Measurements from ENCODE around the gene HHAT. TPM values are rescaled to one million over a fixed set of nuclear protein-coding genes. Genes with fewer than 3 reads are reported as not detected.
A peak's percentile ranks its signal among the peaks of the same experiment; 100 is the strongest.

HHAT gene
- total and polyA plus RNA-seq, 2 of the 4 experiments (the other 2 are of a cell fraction), result 1.7 to 2.5 TPM

DNA sequence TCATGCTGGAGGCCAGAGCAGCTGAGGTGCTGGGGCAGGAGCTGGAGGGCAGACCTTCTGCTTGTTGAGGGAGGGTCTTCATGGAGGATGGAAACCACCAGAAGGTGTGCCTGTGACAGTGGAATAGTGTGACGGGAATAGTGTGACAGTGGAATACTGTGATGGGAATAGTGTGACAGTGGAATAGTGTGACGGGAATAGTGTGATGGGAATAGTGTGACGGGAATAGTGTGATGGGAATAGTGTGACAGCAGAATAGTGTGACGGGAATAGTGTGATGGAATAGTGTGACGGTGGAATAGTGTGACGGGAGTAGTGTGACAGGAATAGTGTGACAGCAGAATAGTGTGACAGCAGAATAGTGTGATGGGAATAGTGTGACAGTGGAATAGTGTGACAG lies 325.1 kb downstream of the HHAT start:
- TF ChIP-seq POLR2A (IDR thresholded peaks at IDR 0.05; ENCODE audit: low read depth, low read length) (no peak), MAZ (IDR thresholded peaks at IDR 0.05; ENCODE audit: borderline replicate concordance, low read depth, low read length) (no peak), RCOR1 (IDR thresholded peaks at IDR 0.05; ENCODE audit: insufficient replicate concordance, low read length) (no peak), MAFK (IDR thresholded peaks at IDR 0.05; ENCODE audit: low read depth, low read length) (no peak)
- Histone ChIP-seq H2AK5ac (ENCODE audit: low read depth, low read length) (no peak overlapping the region), H2BK120ac (ENCODE audit: low read depth, low read length) (no peak overlapping the region), H2AFZ (replicated peaks; ENCODE audit: low read length, poor library complexity) (no peak overlapping the region), H3K14ac (replicated peaks; ENCODE audit: low read depth, low read length) (no peak overlapping the region), H3K4me3 (ENCODE audit: insufficient read depth, low read depth, low read length) (no peak overlapping the region), H3K9ac (ENCODE audit: low read depth, low read length) (no peak overlapping the region), H2BK5ac (ENCODE audit: low read depth, low read length, poor library complexity, severe bottlenecking) (no peak overlapping the region), H3K9me3 (ENCODE audit: control insufficient read depth, insufficient read depth, low read length) (no peaks in the 10 kb centered on the region), H3K9me1 (ENCODE audit: insufficient read depth, low read length) (no peaks in the 10 kb centered on the region), H4K20me1 (ENCODE audit: insufficient read depth, low read length) (no peaks in the 10 kb centered on the region), H3K4ac (ENCODE audit: low read depth, low read length) (no peak overlapping the region), H4K5ac (ENCODE audit: low read depth, low read length) (no peak overlapping the region), H2BK20ac (ENCODE audit: low read depth, low read length) (no peak overlapping the region), H3K27me3 (ENCODE audit: control insufficient read depth, insufficient read depth, low read length) (no peaks in the 10 kb centered on the region), H3K4me1 (ENCODE audit: control insufficient read depth, insufficient read depth, low read length) (no peaks in the 10 kb centered on the region; the same call in 1 of the 2 replicates), H4K8ac (ENCODE audit: low read depth in 2 of 2, low read length in 2 of 2) (no peak overlapping the region), H3K36me3 (ENCODE audit: control insufficient read depth, insufficient read depth, low read length) (no peaks in the 10 kb centered on the region), H2AK9ac (replicated peaks; ENCODE audit: low read depth, low read length, poor library complexity) (no peak overlapping the region), H3K23ac (ENCODE audit: low read depth, low read length) (no peak overlapping the region), H3K79me1 (ENCODE audit: low read depth in 1 of 2, low read length in 2 of 2) (no peaks in the 10 kb centered on the region), H2BK15ac (ENCODE audit: low read depth, low read length) (no peak overlapping the region), H3K18ac (ENCODE audit: low read depth, low read length) (no peak overlapping the region), H3K4me2 (ENCODE audit: low read depth, low read length) (no peak overlapping the region), H4K91ac (ENCODE audit: insufficient read depth, low read depth, low read length) (no peak overlapping the region), H3K27ac (ENCODE audit: insufficient read depth, low read length) (no peak overlapping the region), H3K56ac (ENCODE audit: extremely low read depth, insufficient read depth, low read length) (no peak overlapping the region)
- ATAC-seq (ENCODE audit: low read depth) (no peak), DNase-seq (peak; percentile 28)
- WGBS, 2 experiments (ENCODE audit: extremely low coverage in 2 of 2, insufficient read length in 1 of 2), result 52 to 81% methylated on average over 5 to 6 of the region's 6 CpGs
- CTCF ChIA-PET, result no interaction called here
- dilution Hi-C loops (cut with HindIII; ENCODE audit: low sequenced_read_pairs, unreplicated experiment) (no loop called here), in situ Hi-C loops (cut with MboI; ENCODE audit: low sequenced_read_pairs) (no loop called here), intact Hi-C loops (cut with micrococcal nuclease) (no loop called here)
- no TSS peak for BruUV-seq (replicated peaks)
- POLR2A ChIA-PET (ENCODE audit: unreplicated experiment), result interaction anchor here (0.6 kb wide), 1 partner anchor 10 kb away, joined by 3 read pairs; no protein-coding TSS in a partner anchor
